GM21367 (cell line): ENCODE results near the gene COL4A2.
A peak's percentile ranks its signal among the peaks of the same experiment; 100 is the strongest.
"Not testable (repeated sequence)": the region's sequence is repeated elsewhere in the genome, so short reads cannot be mapped to it uniquely, and the experiment has no call there.

Experiments used
- ATAC-seq: cut with Tn5 transposase; IDR thresholded peaks from one replicate; pipeline ENCODE4 v1.9.1; 2021; ENCODE audit not compliant: unreplicated experiment

COL4A2 gene

DNA sequence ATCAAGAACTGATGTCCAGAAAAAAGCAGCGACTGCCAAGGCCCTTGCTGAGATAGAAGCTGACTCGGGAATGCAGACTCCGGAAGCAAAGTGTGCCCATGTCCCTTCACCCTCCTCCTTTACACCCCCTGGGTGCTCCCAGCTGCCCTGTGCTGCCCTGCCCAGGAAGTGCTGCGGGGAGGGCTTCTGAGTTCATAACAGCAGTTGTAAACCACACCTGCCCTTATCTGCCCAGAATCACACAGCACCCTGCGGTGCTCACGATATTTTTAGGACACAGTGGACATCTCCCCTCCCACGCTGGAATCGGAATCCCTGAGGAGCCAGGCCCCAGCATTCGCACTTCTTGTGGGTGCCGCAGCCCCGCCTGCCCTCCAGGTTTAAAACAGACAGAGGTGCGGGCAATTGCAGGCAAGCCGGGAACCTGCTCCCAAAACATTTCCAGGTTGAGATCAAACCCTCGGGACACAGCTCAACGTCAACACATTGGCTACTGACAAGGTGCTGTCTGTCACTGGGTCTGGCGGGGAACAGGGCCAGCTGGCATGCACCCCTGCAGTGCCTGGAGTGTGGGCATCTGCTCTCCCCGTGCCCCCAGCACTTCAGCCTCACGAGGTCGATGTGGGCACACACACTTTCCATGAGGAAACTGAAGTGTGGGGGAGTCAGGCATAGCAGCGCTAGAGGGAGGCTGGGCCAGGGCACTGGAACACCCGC lies 217.6 kb downstream of the COL4A2 start:
- ATAC-seq, result no peak

DNA sequence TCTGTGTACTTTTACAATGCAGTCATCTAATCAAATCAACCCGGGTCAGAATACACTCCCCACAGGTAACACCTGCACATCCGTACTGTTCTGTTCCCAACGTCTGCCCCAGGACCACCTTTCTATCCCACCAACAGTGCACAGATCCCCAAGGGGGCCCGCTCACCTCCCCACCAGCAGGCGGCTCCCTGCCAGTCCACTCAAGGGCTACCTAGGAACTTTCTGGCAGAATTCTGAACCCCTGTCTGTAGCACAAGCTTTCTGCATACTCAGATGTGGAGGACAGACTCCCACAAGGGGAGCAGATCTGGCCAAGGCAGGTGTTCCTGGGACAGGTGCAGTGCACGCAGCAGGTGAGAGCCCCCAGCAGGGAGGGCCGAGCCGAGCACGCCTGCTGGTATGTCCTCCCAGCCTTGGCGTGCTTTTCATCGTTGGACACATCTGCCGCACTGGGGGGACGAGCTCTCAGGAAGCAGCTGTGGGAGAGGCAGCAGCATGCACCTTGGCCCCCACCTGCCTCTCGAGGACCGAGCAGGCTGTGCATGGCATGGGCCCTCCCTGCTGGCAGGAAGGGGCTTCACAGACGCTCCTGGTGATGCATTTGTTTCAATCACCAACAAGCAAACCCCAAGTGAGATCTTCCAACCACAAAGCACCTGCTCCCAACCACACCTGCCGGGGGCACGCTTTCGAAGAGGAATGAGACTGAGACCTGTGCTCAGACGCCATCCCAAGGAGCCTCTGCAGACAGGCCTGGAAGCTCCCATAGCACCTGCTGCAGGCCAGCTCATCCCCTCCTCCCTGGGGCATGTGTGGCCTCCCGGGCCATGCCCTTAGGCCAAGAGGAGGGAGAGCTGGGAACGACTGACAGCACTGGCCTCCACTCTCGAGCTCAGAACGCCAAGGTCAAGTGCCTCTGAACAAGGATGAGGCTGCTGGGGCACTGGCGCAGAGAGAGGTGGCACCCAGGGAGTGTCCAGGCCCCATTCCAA lies 218.5 kb downstream of the COL4A2 start:
- ATAC-seq, result peak; percentile 79

DNA sequence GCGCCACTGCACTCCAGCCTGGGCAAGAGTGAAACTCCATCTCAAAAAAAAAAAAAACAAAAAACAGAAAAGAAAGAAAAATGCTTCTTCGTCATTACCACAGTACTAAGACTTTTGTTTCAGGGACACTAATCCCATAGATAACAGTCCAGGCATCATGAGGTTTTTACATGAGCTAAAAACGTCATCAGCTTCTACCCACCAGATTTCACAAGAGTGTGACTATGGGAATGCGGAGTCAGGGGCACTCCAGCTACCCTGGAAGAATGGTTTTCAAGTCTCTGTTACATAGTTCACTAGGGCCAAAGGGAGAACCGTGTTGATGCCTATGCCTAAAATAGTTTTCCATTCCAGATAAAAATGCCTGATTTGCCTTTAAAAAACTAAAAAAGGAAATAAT lies 221.3 kb downstream of the COL4A2 start:
- no peak for ATAC-seq

DNA sequence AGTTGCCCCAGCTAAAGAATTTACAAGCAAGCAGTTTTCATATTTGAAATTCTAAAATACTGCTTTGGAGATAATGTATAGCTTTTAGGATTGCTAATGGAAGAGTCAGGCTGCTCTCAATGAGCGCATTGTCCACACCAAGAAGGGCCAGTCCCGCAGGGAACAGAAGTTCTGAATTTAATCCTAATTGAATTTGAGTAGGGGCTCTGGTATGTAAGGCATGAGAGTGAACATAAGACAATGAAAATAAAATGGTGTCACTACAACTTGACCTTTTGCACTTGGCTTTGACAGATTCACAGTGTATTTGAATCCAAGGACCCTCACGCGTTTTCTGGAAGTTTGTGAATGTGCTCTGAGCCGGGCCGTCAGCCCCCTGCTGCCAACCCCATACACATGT lies 221.8 kb downstream of the COL4A2 start:
- no peak for ATAC-seq

DNA sequence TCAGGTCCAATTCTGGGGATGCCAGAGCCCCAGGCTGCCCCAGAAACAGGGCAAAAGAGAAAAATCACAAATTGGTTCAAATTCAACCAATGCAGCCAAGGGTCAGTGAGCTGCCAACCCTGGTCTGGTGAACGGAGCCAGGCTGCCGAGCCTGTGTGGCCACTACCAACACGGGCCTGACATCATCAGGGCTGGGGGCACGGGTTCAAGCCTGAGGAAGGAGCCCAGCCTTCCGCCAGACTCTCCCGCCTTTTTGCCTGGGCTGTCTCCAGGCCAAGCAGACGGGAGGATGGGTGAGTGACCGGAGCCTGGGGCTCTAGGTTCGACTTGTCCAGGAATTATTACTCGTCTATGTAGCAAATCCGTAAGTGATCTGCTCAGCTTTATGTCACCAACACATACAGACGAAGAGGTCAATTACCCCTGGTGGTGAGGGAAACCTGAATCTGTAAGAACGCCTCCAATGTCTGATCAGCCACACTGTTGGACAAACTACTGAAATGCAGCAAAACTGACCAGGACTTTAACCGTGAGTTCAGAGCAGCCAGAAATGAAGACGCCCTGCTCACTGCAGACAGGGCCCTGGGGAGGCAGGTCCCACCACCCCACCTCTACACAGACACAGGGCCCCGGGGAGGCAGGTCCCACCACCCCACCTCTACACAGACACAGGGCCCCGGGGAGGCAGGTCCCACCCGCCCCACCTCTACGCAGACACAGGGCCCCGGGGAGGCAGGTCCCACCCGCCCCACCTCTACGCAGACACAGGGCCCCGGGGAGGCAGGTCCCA lies 222.6 kb downstream of the COL4A2 start:
- no peak for ATAC-seq

DNA sequence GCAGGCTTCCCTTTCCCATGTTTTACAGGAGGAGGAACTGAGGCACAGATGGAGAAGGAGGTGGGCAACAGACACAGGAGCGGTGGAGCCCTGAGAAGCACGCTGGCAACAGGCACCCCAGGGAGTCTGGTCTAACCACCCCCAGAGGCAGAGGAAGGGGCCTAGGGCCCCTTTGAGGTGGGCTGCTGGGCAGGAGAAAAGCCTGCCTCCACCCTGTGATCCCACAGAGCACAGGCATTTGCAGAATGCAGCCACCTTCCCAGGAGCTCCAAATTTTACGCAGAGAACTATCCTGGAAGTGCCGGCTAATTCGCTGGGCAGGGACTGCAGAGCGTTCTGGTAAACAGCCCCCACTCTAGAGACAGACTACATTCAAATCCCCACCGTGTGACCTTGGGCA lies 224.0 kb downstream of the COL4A2 start:
- ATAC-seq, result no peak

DNA sequence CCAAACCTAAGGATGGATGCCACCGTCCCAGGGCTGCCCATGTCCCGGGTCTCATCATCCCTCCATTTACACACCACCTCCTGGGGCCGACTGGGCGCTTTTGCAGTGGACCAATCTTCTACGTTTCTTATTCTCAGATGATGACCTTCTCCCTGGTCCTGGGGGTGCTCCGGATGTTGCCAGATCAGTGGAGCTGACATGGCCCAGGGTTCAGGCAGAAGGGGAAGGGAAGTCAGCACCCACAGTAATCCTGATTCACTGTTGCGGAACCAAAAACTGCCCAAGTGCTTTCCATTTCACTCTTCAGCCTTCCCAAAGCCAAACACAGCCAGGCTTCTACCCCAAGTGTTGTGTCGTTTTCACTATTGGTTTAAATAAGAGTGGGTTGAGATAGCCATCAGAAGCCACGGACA lies 224.6 kb downstream of the COL4A2 start:
- peak; percentile 62 for ATAC-seq

DNA sequence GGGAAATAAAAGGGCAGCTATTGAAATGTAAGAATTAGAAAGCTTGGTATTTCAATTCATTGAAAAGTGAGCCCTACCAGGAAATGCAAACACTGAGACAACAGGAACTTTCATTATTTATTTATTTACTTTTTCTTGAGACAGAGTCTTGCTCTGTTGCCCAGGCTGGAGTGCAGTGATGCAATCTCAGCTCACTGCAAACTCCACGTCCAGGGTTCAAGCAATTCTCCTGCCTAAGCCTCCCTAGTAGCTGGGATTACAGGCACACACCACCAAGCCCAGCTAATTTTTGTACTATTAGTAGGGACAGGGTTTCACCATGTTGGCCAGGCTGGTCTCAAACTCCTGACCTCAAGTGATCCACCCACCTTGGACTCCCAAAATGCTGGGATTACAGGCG lies 225.2 kb downstream of the COL4A2 start:
- ATAC-seq, result not testable (repeated sequence)

DNA sequence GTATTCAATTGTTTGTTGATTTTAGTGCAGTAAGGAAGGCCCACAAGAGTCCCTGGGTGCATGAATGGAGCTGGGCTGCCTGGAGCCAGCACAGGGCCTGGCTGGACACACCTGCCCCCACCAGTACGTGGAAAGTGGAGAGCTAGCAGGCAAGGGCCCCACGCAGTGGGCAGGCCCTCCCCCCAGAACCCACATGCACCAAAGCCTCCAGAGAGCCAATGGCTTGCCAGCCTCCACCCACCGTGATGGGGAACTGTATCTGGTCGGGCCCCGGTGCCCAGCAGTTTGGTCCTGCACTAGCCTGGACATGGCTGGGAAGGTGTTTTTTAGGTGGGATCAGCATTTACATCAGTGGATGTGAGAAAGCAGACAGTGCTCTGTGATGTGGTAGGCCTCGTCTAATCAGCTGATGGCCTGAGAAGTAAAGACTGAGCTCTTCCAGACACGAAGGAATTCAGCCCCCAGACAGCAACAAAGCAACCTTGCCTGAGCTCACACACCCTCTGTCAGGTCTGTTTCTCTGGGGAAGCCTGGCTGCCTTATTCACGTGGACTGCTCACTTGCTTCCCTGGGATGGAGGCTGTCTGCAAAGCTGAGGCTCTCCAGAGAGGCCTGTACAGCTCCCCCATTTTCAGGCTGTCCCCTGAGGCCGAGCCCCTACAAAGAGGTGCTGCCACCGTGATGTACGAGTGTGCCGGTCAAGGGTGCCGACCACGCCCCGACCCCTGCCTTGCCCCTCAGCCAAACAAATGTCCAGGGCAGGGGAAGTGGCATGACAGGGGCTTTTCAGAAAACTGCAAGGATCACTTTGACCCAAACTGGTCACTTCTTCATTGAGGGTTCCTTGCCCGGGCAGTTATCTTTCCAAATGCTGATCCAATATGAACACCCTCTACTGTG lies 226.9 kb downstream of the COL4A2 start:
- ATAC-seq, result no peak

DNA sequence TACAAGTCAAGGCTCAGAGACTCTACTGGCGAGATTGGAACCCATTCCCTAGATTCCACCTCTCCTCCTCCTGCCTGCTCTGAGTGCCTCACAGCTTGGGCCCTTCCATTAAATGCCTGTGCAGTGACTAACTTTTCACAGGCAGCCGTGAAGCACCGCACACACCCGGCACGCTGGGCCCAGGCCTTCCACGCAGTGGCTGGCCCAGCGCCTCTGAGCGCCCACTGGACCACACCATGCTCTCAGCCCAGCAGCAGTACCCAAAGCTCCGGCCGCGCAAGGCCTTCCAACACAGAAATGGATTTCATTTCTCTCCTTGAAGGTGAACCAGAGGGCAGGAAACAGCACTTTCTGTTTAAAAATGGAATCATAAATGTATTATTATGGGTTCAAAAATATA lies 228.4 kb downstream of the COL4A2 start:
- no peak for ATAC-seq

DNA sequence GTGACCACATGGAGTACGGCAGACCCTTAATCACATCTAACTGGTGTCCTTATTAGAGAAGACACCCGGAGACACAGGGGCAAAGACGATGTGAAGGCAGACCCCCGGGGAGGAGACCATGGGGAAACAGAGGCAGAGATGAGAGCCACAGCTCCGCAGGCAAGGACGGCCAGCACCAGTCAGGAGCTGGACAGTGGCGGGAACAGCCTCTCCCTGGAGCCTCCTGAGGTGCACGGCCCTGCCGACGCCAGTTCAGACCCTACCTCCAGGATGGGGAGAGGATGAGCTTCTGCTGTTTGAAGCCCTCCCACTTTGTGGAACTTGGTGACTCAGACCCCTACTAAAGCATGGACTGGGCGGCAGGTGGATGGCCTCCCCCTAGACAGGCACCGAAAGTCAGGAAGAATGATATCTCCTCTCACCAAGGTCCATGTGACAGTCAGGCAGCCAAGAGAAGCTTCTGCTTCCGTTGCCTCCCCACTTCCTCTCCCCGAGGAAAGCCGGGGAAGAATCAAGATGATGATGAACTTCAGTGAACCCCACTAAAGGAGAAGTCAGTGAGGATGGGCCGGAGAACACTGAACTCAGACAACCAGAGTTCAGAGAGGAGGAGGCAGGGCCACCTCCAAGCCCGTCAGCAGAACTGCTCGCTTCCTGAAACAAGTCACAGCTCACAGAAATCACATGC lies 229.1 kb downstream of the COL4A2 start:
- no peak for ATAC-seq

DNA sequence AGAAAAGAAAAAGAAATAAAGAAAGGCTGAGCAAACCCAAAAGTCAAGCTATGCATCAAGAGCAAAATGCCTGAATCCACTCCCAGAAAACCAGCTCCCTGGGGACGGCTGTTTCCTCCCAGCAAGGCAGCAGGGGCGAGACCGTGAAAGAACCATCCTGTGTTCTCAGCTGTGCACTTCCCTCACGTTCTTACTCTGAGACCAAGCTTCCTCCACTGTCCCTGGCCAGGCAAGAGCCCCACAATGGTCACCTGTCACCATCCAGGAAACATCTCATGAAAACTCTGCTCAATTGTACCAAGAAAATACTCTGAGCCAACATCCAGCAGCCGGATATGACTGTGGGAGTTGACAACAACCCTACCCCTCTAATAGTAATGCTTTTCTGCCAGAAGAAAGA lies 231.5 kb downstream of the COL4A2 start:
- ATAC-seq, result no peak

DNA sequence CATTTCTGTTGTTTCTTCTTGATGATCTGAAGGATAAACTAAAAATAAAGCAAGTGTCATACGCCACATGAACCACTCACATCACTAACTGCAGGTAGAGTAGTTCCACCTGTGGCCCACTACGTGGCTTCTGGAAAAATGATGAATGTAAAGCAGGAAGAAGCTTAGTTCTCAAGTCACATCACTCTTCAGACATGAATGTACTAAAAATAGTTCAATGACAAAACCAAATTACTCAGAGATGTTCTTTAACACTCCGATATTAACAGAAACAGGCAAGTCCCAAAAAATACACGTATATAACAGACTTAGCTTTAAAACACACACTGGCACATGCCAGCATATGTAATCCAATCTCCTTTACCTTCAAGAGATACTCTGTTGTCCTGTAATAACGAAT lies 232.8 kb downstream of the COL4A2 start:
- ATAC-seq, result no peak

DNA sequence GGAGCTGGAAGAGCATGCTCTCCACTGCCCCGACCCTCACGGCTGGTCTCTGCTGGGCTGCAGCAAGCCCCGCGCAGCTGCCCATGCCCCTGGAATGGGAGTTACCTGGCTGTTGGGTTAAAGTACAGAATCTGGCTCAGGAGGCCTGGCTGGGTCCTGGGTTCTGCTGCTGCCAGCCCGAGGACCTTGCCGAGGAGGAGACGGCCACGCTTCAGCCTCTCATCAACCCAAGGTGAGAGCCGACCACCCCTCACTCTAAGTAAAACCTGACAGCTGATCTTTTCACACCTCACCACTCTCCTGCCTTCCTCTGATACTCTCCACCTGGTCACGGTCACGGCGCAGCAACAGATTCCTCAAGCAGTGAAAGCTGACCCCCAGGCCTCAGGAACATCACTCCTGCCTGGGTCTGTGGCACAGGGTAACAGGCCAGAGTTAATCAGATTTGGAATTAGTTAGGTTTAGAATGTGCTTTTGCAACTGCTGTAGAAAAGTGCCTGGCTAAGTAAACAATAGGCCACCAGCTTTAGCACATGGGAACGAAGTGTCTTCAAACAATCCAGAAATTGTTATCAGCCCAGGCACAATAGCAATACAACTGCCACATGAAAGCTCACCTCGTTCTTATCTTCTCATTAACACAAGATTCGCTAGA lies 233.9 kb downstream of the COL4A2 start:
- ATAC-seq, result no peak

DNA sequence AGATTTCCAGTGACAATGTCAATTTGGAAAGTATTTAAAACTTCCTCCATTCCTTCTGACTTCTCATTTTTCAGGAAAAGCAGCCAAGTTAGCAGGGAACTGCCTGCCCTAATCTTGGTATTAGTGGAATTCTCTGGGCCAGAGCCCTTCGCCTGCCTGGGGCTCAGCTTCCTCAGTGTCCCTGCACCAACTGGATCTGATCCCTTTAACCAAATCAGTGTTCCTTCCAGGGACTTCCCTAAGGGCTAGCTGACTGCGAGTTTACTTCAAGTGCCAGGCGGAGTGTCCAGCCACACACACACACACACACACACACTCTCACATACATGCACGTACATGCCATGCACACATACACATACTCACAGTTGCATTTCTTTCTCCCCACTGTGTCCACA lies 234.4 kb downstream of the COL4A2 start:
- ATAC-seq, result no peak

DNA sequence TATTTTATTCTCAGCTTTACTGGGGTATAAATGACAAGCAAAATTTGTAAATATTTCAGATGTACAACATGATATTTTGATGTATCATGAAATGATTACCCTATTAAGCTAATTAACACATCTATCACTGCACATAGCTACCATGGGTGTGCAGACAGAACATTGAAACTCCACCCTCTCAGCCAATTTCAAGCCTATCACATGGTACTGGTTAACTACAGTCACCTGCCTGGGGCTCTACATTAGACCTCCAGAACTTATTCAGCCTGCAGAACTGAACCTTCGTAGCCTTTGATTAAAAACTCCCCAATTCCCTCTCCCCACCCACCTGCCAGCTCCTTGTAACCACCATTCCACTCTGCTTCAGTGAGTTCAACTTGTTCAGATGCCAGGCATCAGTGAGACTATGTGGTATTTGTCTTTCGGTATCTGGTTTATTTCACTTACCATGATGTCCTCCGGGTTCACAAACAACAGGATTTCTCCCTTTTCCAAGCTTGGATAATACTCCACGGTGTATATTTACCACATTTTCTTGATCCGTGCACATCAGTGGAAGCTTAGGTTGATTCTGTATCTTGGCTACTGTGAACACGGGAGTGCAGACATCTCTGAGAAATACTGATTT lies 235.2 kb downstream of the COL4A2 start:
- no peak for ATAC-seq

DNA sequence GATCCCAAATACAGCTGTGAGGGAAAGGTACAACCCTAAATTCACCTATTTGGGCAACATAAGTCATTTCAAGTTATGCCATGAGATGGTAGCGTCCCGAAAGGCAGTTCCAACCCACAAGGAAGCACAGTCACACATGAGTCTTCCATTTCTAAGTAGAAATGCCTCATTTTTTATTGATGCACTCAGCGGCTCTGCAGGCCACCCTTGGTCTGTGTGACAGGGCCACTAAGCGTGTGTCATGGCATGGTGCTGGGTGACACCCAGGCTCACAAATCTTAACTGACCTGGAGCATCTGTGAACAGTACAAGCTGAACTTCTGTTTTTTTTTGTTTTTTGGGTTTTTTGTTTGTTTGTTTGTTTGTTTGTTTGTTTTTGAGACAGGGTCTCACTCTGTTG lies 239.3 kb downstream of the COL4A2 start:
- no peak for ATAC-seq

DNA sequence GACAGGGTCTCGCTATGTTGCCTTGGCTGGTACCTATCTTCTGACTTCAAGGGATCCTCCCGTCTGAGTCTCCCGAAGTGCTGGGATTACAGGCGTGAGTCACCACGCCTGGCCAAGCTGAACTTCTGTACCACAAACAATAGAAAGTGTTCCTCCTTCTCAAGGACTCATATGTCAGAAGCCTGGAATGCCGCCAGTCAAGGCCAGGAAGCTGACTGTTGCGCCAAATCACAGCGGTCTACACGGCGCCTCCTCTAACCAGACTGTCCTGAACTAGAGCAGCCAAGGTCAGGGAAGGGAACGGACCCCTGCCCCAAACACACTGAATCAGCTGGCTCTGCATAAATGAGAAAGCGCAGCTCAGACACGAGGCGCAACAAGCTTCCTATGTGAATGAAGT lies 239.8 kb downstream of the COL4A2 start:
- ATAC-seq, result no peak
